K562 (cell line): Measurements from ENCODE around the gene SMOC2. TPM values are rescaled to one million over a fixed set of nuclear protein-coding genes. Genes with fewer than 3 reads are reported as not detected.

ENCODE experiments used
- ATAC-seq: fragments of 200-7000 bp; cut with Tn5 transposase; 3 replicates; pipeline ENCODE4 v1.9.1; 2020; ENCODE audit warnings: moderate library complexity
- BruUV-seq: library from RNA; stranded (reverse); fragments of 400-500 nt; replicated peaks from 2 replicates; lab custom pipeline; 2021; lab: Mats Ljungman, UMichigan
- CTCF ChIA-PET: fragments of 300-600 bp; formaldehyde crosslinking; extraction: SDS; loops from one replicate; lab custom pipeline; 2021; ENCODE audit warnings: low intra/inter-chr PET ratio; lab: Yijun Ruan, JAX
- POLR2A ChIA-PET: fragments of 300-600, 350-650 bp; sonication (Branson Sonifier 250); formaldehyde crosslinking; extraction: SDS; loops from one replicate; lab custom pipeline; 2021; ENCODE audit warnings: antibody characterized with exemption, inconsistent platforms; lab: Yijun Ruan, JAX
- DNase-seq, 4 experiments: peaks; one replicate each; pipeline versions ENCODE4 v3.0.0 to v3.0.0-alpha.2; 2011 to 2018; ENCODE audit warnings: low spot score in 3 of 4, mixed read lengths in 3 of 4; ENCODE audit errors: extremely low read depth in 1 of 4
- FAIRE-seq: peaks from 2 replicates; lab custom pipeline; 2011; peaks lifted over from hg19 to GRCh38; lab: Jason Lieb, UNC
- H2AFZ ChIP-seq: 2 replicates; pipeline ENCODE4 v1.6.0; 2011; ENCODE audit warnings: low read depth, low read length, control low read depth, inconsistent platforms
- H3K27ac ChIP-seq: fragments of 200-600 bp; 3 replicates; pipeline ENCODE4 v1.8.0; 2011; ENCODE audit warnings: low read depth, mild to moderate bottlenecking, control low read depth, inconsistent platforms, low read length, moderate library complexity, mixed read lengths; ENCODE audit errors: extremely low read depth
- H3K27me3 ChIP-seq, 2 experiments: fragments of 300-600 bp in 1 of 2; 2 replicates in 1 of 2; 3 replicates in 1 of 2; pipeline versions ENCODE4 v1.6.0 to v1.8.0; 2011; ENCODE audit warnings: inconsistent platforms in 2 of 2, low read length in 2 of 2, mild to moderate bottlenecking in 1 of 2, mixed read lengths in 1 of 2, moderate library complexity in 1 of 2; ENCODE audit not compliant: control insufficient read depth in 2 of 2, insufficient read depth in 2 of 2
- H3K36me3 ChIP-seq: fragments of 300-600 bp; 3 replicates; pipeline ENCODE4 v1.8.0; 2011; ENCODE audit warnings: mild to moderate bottlenecking, low read length, inconsistent platforms; ENCODE audit not compliant: control insufficient read depth, insufficient read depth
- H3K4me1 ChIP-seq, 2 experiments: fragments of 200-600 bp in 1 of 2; replicated peaks in 1 of 2; 2 replicates in 1 of 2; 3 replicates in 1 of 2; pipeline versions ENCODE4 v1.5.1 to v1.8.0; 2011; ENCODE audit warnings: inconsistent platforms in 2 of 2, low read length in 2 of 2, mild to moderate bottlenecking in 1 of 2, mixed read lengths in 1 of 2, moderate library complexity in 1 of 2; ENCODE audit not compliant: control insufficient read depth in 2 of 2, insufficient read depth in 2 of 2
- H3K4me2 ChIP-seq: 2 replicates; pipeline ENCODE4 v1.6.1; 2011; ENCODE audit warnings: low read length, control low read depth, inconsistent platforms, mixed read lengths; ENCODE audit not compliant: insufficient read depth
- H3K4me3 ChIP-seq: fragments of 200-600 bp; sonication (generic), shearing (Covaris generic); 2 replicates; pipeline ENCODE4 v1.5.1; 2016; ENCODE audit warnings: control low read depth, inconsistent platforms
- H3K79me2 ChIP-seq: fragments of 200-600 bp; 3 replicates; pipeline ENCODE4 v1.8.0; 2011; ENCODE audit warnings: low read length, inconsistent platforms; ENCODE audit not compliant: control insufficient read depth, insufficient read depth
- H3K9ac ChIP-seq, 2 experiments: 2 replicates each; pipeline versions ENCODE4 v1.6.0 to v1.6.1; 2011; ENCODE audit warnings: low read depth in 2 of 2, low read length in 2 of 2, control low read depth in 1 of 2, inconsistent platforms in 1 of 2, mild to moderate bottlenecking in 1 of 2, mixed read lengths in 1 of 2; ENCODE audit not compliant: insufficient read depth in 1 of 2
- H3K9me1 ChIP-seq: one replicate; pipeline ENCODE4 v1.6.0; 2011; ENCODE audit warnings: inconsistent platforms, mild to moderate bottlenecking, low read length, moderate library complexity; ENCODE audit not compliant: control insufficient read depth, insufficient read depth
- H3K9me3 ChIP-seq: replicated peaks from 2 replicates; pipeline ENCODE4 v1.5.1; 2011; ENCODE audit warnings: low read depth, low read length, inconsistent platforms; ENCODE audit not compliant: control insufficient read depth, insufficient read depth
- H4K20me1 ChIP-seq: replicated peaks from 2 replicates; pipeline ENCODE4 v1.6.1; 2011; ENCODE audit warnings: low read length, inconsistent platforms, mixed read lengths; ENCODE audit not compliant: control insufficient read depth, insufficient read depth
- BDP1 ChIP-seq: IDR thresholded peaks from 3 replicates; pipeline ENCODE4 v1.6.1; 2011; ENCODE audit not compliant: insufficient read length, insufficient read depth
- GATAD2B ChIP-seq: fragments of 450-650 bp; IDR thresholded peaks from 2 replicates; pipeline ENCODE4 v1.6.1; 2017; ENCODE audit warnings: mild to moderate bottlenecking, borderline replicate concordance
- HDGF ChIP-seq: fragments of 450-650 bp; IDR thresholded peaks from 2 replicates; pipeline ENCODE4 v1.6.1; 2016
- HMGN3 ChIP-seq: IDR thresholded peaks from 2 replicates; pipeline ENCODE4 v1.6.1; 2011; ENCODE audit warnings: borderline replicate concordance, low read depth, mild to moderate bottlenecking, mixed read lengths, low read length; ENCODE audit not compliant: insufficient read length; ENCODE audit errors: extremely low read depth
- KAT7 ChIP-seq: sonication (generic); formaldehyde crosslinking; IDR thresholded peaks from 2 replicates; pipeline ENCODE4 v1.8.0; 2022; ENCODE audit warnings: missing genetic modification reagents, mild to moderate bottlenecking, borderline replicate concordance
- KDM2B ChIP-seq: fragments of 250-450 bp; sonication (Bioruptor Pico); IDR thresholded peaks from 2 replicates; pipeline ENCODE4 v1.8.0; 2021; ENCODE audit warnings: mild to moderate bottlenecking, moderate library complexity
- MBD2 ChIP-seq: sonication (generic); IDR thresholded peaks from 2 replicates; pipeline ENCODE4 v1.6.1; 2016; ENCODE audit warnings: low read depth, borderline replicate concordance
- NCOA6 ChIP-seq: fragments of 450-650 bp; IDR thresholded peaks from 2 replicates; pipeline ENCODE4 v1.6.1; 2017; ENCODE audit warnings: mild to moderate bottlenecking
- NR4A1 ChIP-seq, 2 experiments: fragments of 250-450 bp in 1 of 2; fragments of 450-650 bp in 1 of 2; sonication (Bioruptor Pico) in 1 of 2; IDR thresholded peaks; 2 replicates each; pipeline versions ENCODE4 v1.4.0 to v1.6.1; 2016 to 2020; ENCODE audit warnings: mild to moderate bottlenecking in 2 of 2, missing compliant biosample characterization in 1 of 2, missing genetic modification characterization in 1 of 2, moderate library complexity in 1 of 2
- PHF21A ChIP-seq: fragments of 450-650 bp; IDR thresholded peaks from 2 replicates; pipeline ENCODE4 v1.6.1; 2017; ENCODE audit warnings: low read depth, borderline replicate concordance
- PML ChIP-seq: IDR thresholded peaks from 2 replicates; pipeline ENCODE4 v1.6.1; 2012; ENCODE audit warnings: low read length, inconsistent platforms
- RB1 ChIP-seq: fragments of 450-650 bp; IDR thresholded peaks from 2 replicates; pipeline ENCODE4 v1.6.1; 2017; ENCODE audit warnings: low read depth, mild to moderate bottlenecking
- SMARCA5 ChIP-seq: fragments of 450-650 bp; IDR thresholded peaks from 2 replicates; pipeline ENCODE4 v1.6.1; 2016
- SREBF2 ChIP-seq: sonication (generic); formaldehyde crosslinking; IDR thresholded peaks from 2 replicates; pipeline ENCODE4 v1.4.0; 2020; ENCODE audit warnings: mild to moderate bottlenecking, missing genetic modification reagents
- TAF9B ChIP-seq: fragments of 450-650 bp; IDR thresholded peaks from 2 replicates; pipeline ENCODE4 v1.6.1; 2018; ENCODE audit warnings: mild to moderate bottlenecking; ENCODE audit not compliant: partially characterized antibody
- ZNF140 ChIP-seq: fragments of 250-450 bp; sonication (Bioruptor Pico); IDR thresholded peaks from 2 replicates; pipeline ENCODE4 v1.8.0; 2021; ENCODE audit warnings: moderate library complexity, mild to moderate bottlenecking, inconsistent platforms
- WGBS: fragments of 100-300 bp; shearing (Covaris generic); methylation state at CpG from one replicate; pipeline ENCODE4 v1.1.6; 2016; ENCODE audit warnings: low coverage, mixed read lengths; ENCODE audit not compliant: insufficient coverage; ENCODE audit errors: missing lambda C conversion rate; 5-methylcytosine and 5-hydroxymethylcytosine counted together
- in situ Hi-C: fragments of 300-500 bp; cut with MboI; formaldehyde crosslinking; loops from 4 replicates; pipeline ENCODE4 v1.15.0; 2018; ENCODE audit warnings: inconsistent platforms, mixed read lengths
- intact Hi-C: fragments of 100-400 bp; cut with micrococcal nuclease; formaldehyde crosslinking; loops from 2 replicates; pipeline ENCODE4 v1.14.2; 2022
- polyA plus RNA-seq, 8 experiments: library from polyadenylated mRNA; depleted of rRNA in 4 of 8; stranded (reverse) in 5 of 8; unstranded in 3 of 8; fragments of >200 nt; fragmentation: Nextera tagmentation in 2 of 8; fragmentation: Illumina TruSeq in 1 of 8; extraction: Ambion mirVana in 2 of 8; extraction: Trizol in 1 of 8; gene quantifications; 2 replicates each; pipeline versions ENCODE4 v1.2.1 to v1.2.3, GENCODE V29; 2011 to 2014; ENCODE audit warnings: inconsistent platforms in 1 of 8, missing spikeins in 1 of 8
- total RNA-seq, 7 experiments: library from RNA; depleted of rRNA in 6 of 7; stranded (reverse); fragments of >200 nt in 6 of 7; fragmentation: Illumina TruSeq in 2 of 7; extraction: Trizol in 2 of 7; gene quantifications; 2 replicates each; pipeline versions ENCODE4 v1.2.1 to v1.2.3, GENCODE V29; 2011 to 2021; ENCODE audit warnings: low replicate concordance in 1 of 7
- TF ChIP-seq, protein P1 (sequence below): sonication (generic); formaldehyde crosslinking; IDR thresholded peaks from 2 replicates; pipeline ENCODE4 v1.5.0; 2020; ENCODE audit warnings: missing genetic modification reagents
- TF ChIP-seq, protein P2 (sequence below), 2 experiments: IDR thresholded peaks; 2 replicates each; pipeline ENCODE4 v1.6.1; 2012; ENCODE audit warnings: improper control_type of control experiment in 2 of 2, low read depth in 2 of 2, low read length in 2 of 2, borderline replicate concordance in 1 of 2

SMOC2 gene
- total and polyA plus RNA-seq, 9 of the 15 experiments (the other 6 are each of a cell fraction or from before 2014, with no cell fraction given): 0.45 to 2.3 (median 1.1) TPM

DNA sequence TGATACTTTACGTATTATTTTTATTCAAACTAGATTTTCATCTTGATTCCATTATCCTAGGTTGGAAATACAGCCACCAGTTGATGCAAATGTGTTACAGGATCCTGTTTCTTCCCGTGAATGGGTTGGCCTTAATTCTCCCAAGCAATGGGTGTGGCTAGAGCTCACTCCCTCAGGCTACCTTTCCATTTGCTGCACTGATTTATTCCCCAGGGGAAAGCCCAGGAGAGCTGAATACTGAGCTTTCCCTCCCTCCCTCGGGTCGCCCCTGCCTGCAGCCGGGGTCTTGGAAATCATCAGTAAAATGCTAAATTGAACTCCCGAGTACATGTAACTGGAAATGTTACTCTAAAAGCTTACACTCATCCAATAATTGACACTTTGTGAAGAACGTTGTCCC is 9.9 kb downstream of the SMOC2 start:
- Histone ChIP-seq H3K9me3 (no peaks in the 10 kb centered on the region), H3K4me3 (no peak overlapping the region), H3K27me3 (peaks cover 3 to 17% of the 10 kb centered on the region in 2 experiments; a peak in 4 of 5 replicates), H3K9ac (no peak overlapping the region), H3K36me3 (no peaks in the 10 kb centered on the region), H3K4me1 (peaks cover 0 to 2% of the 10 kb centered on the region in 2 experiments; a peak in 1 of 5 replicates), H4K20me1 (peaks cover 3% of the 10 kb centered on the region; the same call in 1 of the 2 replicates), H2AFZ (no peak overlapping the region), H3K27ac (no peak overlapping the region), H3K9me1 (no peaks in the 10 kb centered on the region), H3K79me2 (no peaks in the 10 kb centered on the region), H3K4me2 (no peak overlapping the region)
- WGBS: 18% methylated on average over 7 of the region's 7 CpGs
- in situ Hi-C loops: no loop called here
- DNase-seq (no peak), ATAC-seq (no peak), FAIRE-seq (no peak)
- intact Hi-C loops: no loop called here
- POLR2A ChIA-PET: interaction anchor here (1.2 kb wide), 1 partner anchor 11 kb away, joined by 3 read pairs; no protein-coding TSS in a partner anchor
- TF ChIP-seq BDP1: no peak
- no peak for TF ChIP-seq KDM2B (CRISPR knock-in tag)
- TF ChIP-seq TAF9B: no peak
- TF ChIP-seq, protein P1, sequence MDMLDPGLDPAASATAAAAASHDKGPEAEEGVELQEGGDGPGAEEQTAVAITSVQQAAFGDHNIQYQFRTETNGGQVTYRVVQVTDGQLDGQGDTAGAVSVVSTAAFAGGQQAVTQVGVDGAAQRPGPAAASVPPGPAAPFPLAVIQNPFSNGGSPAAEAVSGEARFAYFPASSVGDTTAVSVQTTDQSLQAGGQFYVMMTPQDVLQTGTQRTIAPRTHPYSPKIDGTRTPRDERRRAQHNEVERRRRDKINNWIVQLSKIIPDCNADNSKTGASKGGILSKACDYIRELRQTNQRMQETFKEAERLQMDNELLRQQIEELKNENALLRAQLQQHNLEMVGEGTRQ: no peak
- TF ChIP-seq NR4A1 (CRISPR knock-in tag; IDR thresholded peaks at IDR 0.05): no peak
- TF ChIP-seq NR4A1 (tag; IDR thresholded peaks at IDR 0.05): no peak
- no peak for TF ChIP-seq PML
- no peak for TF ChIP-seq MBD2
- TF ChIP-seq NCOA6: no peak
- TF ChIP-seq GATAD2B: no peak
- TF ChIP-seq, protein P2, sequence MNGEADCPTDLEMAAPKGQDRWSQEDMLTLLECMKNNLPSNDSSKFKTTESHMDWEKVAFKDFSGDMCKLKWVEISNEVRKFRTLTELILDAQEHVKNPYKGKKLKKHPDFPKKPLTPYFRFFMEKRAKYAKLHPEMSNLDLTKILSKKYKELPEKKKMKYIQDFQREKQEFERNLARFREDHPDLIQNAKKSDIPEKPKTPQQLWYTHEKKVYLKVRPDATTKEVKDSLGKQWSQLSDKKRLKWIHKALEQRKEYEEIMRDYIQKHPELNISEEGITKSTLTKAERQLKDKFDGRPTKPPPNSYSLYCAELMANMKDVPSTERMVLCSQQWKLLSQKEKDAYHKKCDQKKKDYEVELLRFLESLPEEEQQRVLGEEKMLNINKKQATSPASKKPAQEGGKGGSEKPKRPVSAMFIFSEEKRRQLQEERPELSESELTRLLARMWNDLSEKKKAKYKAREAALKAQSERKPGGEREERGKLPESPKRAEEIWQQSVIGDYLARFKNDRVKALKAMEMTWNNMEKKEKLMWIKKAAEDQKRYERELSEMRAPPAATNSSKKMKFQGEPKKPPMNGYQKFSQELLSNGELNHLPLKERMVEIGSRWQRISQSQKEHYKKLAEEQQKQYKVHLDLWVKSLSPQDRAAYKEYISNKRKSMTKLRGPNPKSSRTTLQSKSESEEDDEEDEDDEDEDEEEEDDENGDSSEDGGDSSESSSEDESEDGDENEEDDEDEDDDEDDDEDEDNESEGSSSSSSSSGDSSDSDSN (IDR thresholded peaks at IDR 0.05; ENCODE audit: borderline replicate concordance in 1 of 2, low read depth in 2 of 2, low read length in 2 of 2): no peak
- TF ChIP-seq HMGN3: no peak
- no peak for TF ChIP-seq ZNF140
- TF ChIP-seq RB1: no peak
- TF ChIP-seq HDGF: no peak
- TF ChIP-seq KAT7 (CRISPR knock-in tag): no peak
- TF ChIP-seq SMARCA5: no peak
- TF ChIP-seq SREBF2: no peak
- no peak for TF ChIP-seq PHF21A
- CTCF ChIA-PET: no interaction called here
- no TSS peak for BruUV-seq
